GM19099 (cell line): ENCODE results near the gene SYCP2.

ENCODE experiments used
- POLR2A ChIP-seq: IDR thresholded peaks from 3 replicates; pipeline ENCODE4 v1.6.1; 2011; ENCODE audit warnings: low read depth; ENCODE audit not compliant: insufficient read length; ENCODE audit errors: extremely low read depth

Gene SYCP2

DNA sequence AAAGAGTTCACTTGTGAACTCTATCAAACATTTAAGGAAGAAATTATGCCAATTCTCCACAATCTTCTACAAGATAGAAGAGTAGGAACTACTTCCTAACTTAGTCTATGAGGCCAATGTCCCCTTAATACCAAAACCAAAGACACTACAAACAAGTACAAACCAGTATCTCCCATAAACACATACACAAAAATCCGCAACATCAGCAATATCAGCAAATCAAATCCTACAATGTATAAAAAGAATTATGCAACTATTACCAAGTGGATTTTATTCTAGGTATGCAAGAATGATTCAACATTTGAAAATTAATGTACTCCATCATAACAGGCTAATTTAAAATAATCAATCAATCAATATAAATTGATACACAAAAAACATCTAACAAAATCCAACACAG is 45.4 kb downstream of the SYCP2 start:
- no peak for TF ChIP-seq POLR2A

DNA sequence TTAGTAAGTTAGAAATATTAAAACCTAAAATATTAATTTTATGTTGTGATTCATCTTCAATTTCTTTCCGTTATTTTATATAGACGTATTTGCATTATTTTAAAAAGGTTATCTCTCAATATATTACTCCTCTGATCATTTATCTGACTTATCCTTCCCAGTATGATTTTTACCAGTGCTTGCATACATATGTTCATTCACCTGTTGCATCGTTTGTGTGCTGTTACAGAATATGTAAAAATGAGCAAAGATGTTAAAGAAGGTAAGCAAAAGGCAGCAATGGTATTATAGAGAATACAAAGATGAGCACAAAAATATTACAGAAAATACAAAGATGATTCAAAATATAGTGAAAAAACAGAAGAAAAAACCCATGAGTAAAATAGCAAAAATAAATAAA is 48.9 kb downstream of the SYCP2 start:
- no peak for TF ChIP-seq POLR2A

DNA sequence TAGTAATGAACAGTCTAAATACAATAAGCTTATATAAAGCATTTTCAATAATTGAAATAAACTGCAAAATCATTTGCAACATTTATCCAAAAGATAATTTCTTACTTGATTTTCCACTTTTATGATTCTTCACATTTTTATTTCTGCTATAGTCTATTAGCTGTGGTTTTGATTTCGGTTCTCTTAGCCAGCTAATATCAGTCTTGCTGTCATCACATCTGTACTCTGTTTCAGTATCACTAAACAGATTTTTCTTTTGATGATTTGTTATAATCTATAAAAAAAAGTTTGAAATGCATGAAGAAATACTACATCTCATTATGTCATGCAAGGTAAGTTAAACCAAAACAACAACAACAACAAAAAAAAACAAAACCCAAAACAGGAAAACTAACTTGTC is 53.2 kb downstream of the SYCP2 start:
- no peak for TF ChIP-seq POLR2A

DNA sequence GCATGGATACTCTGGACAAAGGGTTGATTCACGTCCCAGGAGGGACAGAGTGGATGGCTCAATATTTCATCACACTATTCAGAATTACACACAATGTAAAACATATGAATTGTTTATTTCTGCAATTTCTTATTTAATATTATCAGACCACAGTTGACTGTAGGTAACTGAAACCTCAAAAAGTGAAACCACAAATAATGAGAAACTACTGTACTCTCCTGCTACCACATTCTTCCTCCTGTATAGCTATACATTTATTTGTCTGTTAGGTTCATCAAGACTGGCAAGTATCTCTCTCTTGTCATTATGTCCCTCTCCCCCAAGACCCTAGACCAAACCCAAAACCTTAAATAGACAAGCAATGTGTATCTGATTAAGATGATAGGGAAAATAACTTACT is 60.0 kb downstream of the SYCP2 start:
- TF ChIP-seq POLR2A: no peak

DNA sequence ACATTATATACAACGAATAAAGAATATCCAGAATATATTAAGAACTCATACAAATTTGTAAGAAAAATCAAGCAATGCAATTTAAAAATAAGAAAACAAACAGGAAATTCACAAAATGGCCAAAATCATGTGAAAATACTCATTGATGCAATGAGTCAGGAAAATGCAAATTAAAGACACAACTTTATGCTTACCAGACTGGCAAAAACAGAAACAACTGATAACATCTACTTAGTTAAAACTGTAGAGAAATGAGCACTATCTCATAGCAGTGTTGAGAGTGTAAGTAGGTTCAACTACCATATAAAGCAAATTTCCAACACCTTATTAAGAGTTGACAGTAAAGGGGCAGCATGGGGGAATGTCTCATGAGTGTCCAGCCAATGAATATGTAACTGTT is 62.3 kb downstream of the SYCP2 start:
- TF ChIP-seq POLR2A: no peak

DNA sequence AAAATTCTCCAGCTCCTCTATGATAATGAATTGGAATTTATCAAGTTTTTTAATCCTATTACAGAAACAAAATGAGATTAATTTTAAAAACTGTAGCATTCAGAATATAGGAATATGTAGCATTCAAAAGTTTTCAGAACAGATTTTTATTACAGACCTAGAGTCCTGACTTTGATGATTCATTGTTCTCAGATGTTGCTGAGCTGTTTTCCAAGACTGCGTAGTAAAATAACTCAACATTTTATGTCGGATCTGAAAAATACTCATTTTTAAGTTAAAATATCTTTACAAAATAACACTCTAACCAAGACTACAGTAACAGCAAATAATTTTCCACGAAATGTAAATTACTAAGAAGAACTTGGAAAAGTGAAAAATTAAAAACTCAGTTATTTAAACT is 67.1 kb downstream of the SYCP2 start:
- TF ChIP-seq POLR2A: no peak

DNA sequence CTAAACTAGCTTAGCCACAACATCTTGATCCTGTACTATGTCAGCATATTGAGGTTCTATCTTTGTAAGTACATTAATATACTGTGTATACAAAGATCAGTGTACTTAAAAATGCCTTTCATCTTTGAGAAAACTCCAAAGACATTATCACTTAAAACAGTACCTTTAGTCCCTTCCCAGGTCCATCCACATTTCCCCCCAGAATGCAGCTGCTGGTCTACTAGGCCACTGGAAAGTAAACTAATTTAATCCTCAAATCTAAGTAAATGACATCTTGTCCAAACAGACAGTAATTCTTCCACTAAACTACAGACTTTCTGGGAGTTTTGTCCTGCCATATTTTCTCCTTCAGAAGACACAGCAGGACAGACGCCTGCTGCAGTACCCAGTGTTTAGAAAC is 68.7 kb downstream of the SYCP2 start:
- TF ChIP-seq POLR2A: no peak

DNA sequence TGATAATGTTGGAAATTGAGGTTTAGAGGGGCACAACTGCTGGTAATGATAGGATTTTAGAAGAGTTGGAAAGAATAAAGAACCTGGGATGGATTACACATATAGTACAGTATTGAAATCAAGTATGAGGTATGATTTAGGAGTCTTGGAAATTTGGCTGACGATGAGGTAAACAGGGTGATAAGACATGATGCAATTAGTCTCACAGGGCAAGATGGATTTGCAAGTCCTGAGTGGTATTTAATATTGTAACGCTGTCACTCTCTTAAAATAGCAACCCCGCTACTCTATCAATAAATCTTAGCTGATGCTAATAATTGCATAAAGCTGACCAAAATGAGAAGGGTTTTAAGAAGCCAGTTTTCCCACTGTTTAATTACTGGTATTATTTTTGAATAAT is 70.4 kb downstream of the SYCP2 start:
- no peak for TF ChIP-seq POLR2A

DNA sequence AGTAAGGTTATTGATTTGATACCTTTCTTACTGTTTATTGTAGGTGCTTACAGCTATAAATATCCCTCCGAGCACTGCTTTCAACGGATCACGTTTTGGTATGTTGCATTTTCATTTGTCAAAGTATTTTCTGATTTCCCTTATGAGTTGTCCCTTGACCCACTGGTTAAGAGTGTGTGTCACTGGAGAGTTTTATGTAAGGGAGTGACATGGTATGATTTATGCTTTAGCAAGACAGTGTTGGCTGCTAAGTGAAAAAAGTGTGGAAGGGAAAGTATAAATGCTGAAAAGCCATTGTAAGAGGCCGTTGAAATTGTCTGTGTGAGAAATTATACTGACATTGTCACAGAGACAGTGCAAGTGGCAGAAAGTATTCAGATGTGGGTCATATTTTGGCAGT is 72.0 kb downstream of the SYCP2 start:
- no peak for TF ChIP-seq POLR2A

DNA sequence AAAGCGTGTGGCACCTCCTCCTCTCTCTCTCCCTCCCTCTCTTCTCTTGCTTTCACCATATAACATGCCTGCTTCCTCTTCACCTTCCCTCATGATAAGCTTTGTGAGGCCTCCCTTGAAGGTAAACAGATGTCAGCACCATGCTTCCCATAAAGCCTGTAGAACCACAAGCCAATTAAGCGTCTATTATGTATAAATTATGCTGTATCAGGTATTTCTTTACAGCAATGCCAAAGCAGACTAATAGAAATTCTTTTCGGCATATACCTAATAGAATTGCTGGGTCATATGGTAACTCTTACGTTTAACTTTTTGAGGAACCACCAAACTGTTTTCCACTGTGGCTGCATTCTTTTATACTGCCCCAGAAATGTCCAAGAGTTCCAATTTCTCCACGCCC is 75.0 kb downstream of the SYCP2 start:
- TF ChIP-seq POLR2A: no peak

DNA sequence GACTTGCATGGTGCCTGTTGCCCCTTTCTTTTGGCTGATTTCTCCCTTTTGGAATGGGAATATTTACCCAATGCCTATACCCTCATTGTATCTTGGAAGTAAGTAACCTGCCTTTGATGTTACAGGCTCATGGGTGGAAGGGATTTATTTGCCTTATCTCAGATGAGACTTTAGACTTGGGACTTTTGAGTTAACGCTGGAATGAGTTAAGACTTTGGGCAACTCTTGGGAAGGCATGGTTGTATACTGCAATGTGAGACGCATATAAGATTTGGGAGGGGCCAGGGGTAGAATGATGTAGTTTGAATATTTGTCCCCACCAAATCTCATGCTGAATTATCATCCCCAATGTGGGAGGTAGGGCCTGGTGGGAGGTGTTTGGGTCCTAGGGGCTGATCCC is 75.5 kb downstream of the SYCP2 start:
- TF ChIP-seq POLR2A: no peak

DNA sequence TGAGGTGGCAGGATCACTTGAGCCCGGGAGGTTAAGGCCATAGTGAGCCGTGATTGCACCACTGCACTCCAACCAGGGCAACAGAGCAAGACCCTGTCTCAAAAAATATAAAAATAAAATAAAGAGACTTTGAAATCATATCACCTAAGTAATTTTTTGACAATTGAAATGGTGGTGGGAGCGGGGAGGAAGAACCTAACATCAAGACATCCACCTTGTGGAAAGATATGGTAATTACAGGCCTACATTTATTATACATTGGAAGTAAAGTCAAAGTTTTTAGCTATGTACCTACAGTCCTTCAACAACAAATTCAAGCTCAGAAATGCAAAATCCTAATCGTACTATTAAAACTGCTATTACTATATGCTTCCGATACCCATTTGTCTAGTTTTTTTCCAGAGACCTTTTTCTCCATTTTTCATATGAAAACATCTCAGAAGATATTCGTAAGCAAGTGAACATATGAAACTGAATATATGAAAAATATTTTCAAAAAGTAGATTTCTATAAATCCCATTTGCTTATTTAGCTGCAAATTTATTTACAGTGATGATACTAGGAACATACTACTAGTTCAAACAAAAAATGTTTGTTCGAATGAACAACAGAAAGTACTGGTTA is 83.3 kb downstream of the SYCP2 start:
- TF ChIP-seq POLR2A: no peak

DNA sequence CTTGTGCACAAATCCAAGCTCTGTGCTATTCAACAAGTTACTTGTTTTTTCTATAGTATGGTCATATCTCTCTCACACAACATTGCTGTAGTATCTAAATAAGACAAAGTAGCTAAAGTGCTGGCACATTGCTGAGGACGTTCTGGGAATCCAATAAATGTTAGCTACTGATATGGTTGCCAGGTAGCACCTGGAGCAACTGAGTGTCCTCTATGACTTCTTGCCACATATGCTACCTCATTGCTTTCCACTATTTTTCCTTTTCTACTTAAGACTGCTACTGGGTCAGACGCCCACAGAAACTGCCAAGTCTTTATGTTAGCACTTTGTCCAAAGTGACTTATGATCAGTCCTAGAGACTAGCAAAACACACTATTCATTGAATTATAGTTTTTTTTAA is 85.3 kb downstream of the SYCP2 start:
- no peak for TF ChIP-seq POLR2A

DNA sequence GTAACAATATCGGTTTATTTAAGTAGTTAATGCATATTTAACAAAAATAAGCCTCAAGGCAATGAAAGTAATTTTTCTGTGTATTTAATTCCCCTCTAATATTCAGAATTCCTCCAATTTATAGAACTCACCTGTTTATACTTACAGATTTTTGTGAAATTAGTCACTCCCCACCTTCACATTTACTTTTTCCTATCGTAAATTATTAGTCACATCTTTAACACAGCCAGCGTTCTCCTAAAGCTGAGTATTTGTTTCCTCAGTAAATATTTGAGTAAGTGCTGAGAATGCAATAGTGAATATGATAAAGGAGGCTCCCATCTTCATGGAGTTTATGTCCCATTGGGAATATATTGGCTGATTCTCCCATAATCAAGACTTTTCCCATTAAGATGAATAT is 88.0 kb downstream of the SYCP2 start:
- TF ChIP-seq POLR2A: no peak

DNA sequence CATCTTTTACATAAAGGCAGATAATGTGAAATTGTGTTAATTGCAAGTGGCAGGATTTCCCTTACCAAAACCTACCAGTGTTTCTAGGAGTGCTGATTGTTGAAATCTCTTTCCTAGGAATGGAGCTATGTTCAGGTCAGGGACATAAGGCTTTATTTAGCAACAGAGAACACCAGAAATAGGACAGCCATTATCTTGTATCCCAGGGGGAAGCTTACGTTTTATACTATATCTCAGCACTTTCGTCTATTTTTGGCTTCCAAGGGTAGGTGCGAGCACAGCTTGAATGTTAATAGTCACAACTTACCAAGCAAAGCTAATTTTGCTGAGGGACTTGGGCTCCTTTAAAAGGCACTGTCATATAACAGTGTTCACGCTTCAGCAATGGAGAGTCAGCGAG is 94.0 kb downstream of the SYCP2 start:
- TF ChIP-seq POLR2A: no peak

DNA sequence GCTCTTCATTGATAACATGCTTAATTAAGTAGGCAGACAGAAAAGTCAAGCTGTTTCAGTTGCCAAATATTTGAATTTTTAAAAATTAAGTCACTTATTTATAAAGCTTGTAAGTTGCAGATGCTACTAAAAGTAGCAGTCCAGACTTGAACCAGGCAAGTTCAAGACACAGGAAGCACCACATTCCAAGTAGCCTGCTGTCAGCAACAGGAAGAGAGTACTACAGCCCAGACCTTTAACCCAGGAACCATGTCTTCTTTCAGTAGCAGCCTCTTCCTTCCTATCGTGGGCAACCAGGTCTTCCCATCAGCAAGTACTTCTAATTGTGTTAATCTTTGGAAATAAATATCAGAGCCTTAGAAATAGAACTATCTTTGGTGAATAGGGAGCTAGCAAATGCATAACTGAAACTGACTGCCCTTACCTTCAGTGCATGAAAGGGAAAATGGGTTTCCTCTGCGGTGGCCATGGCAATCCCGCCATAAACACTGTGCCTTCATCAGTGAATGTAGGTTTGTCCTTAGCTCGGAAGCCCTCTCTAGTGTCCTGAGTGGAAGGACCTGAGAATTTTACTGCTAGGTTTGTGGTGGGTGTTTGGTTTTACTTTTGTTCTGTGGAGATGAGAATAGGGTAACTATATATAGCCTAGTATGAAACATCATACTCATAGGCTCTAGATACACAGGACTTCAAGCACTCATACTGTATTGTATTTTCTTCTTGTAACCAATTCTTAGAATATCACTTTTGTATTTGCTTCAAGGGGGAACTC is 95.6 kb downstream of the SYCP2 start:
- no peak for TF ChIP-seq POLR2A

DNA sequence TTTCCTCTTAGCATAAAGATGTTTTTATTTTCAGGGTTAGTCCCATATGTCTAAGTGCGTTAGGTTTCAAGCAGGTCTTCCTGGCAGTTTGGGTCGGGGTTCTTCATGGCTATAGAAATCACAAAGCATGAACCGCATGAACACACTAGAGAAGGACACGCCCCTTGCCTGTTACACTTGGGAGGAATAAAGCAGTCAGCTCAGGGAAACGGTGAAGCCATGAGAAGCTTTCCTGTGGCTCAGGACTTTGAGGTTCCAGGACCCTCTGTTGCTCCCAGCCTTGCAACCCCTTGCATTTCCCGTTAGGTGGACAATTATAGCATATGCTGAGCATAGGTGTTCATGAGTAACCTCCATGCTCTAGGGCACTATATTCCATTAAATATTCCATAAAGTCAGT is 96.7 kb downstream of the SYCP2 start:
- TF ChIP-seq POLR2A: no peak

DNA sequence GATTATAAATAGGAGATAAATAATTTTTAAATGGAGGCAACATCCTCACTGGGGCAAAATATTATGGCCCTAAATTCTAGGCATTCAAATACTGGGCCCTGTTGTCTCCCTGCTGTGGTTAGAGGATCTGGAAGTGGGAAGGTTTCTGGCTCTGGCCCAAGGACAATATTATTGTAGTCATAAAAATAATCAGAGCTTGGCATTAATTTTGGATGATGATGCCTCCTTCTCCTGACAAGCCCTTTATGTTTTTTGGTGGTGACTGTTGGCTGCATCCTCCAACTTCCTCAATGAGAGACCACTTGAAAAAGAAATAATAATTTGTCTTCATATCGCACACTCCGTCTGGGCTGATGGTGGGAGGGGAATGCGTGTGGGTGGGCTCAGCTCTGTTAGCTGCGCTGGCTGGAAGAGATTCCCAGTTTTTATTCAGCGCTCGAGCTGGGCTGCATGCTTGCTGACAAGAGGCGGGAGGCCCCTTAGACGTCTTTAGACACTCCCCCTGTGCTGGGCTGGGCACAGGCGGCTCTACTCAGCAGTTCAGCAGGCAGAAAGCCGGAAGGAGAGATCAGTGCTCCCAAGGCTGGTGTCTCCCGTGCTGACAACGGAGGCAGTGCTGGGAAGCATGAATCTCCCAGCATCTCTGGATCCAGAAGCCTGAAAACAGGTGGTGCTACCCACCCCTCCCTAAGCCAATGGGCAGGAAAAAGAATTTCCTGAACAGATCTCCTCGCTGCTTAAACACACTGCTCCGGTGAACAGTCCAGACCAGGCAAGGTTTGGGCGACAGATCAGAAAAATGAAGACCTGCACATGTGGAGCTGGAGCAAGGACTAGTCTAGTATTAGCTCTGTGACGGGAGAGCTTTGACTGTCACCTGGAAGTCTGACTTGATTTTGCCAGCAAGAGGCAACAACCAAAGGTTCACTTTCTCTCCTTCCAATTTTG is 97.7 kb downstream of the SYCP2 start:
- no peak for TF ChIP-seq POLR2A
